ENCODE results near the gene SLC6A9.

SLC6A9 gene

GRCh38 chr1:43968348-43968948 is 62.8 kb downstream of the SLC6A9 start:
- no peak for DNase-seq (ENCODE audit: extremely low read depth, insufficient read length)
- TF ChIP-seq CTCF (IDR thresholded peaks at IDR 0.05; ENCODE audit: insufficient read depth, low read length, poor library complexity, severe bottlenecking), result no peak
- Histone ChIP-seq H3K4me3 (replicated peaks; ENCODE audit: low read depth, low read length) (no peak overlapping the region), H3K27me3 (replicated peaks; ENCODE audit: control insufficient read depth, insufficient read depth, low read length) (no peaks in the 10 kb centered on the region), H3K36me3 (ENCODE audit: control insufficient read depth, insufficient read depth, low read length) (peaks cover 16% of the 10 kb centered on the region)

DNA sequence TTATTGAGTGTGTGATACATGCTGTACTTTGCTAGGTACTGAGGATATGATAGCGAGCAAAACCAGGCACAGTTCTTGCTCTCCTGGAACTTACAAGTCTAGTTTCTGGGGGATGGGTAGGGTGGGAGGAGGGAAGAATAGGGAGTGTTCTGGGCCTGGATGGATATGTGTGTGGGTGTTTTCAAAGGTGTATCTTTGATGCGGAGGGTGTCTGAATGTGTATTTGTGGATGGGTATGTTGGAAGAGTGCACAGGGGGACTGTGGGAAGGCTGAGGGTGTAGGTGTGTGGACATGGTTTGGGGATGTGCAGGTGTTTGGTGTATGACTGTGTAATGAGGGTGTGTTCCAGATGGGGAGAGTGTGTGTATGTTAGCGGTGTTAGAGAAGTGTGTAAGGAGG is 65.9 kb downstream of the SLC6A9 start:
- Histone ChIP-seq H3K36me3 (ENCODE audit: control insufficient read depth, insufficient read depth, low read length) (peaks cover 20% of the 10 kb centered on the region), H3K4me3 (replicated peaks; ENCODE audit: low read depth, low read length) (no peak overlapping the region), H3K27me3 (replicated peaks; ENCODE audit: control insufficient read depth, insufficient read depth, low read length) (no peaks in the 10 kb centered on the region)
- no peak for DNase-seq (ENCODE audit: extremely low read depth, insufficient read length)
- TF ChIP-seq CTCF (IDR thresholded peaks at IDR 0.05; ENCODE audit: insufficient read depth, low read length, poor library complexity, severe bottlenecking), result no peak

- DNase-seq (ENCODE audit: extremely low read depth, insufficient read length), result no peak
Observed at GRCh38 chr1:43963890-43964289, 67.4 kb downstream of the SLC6A9 start.

DNA sequence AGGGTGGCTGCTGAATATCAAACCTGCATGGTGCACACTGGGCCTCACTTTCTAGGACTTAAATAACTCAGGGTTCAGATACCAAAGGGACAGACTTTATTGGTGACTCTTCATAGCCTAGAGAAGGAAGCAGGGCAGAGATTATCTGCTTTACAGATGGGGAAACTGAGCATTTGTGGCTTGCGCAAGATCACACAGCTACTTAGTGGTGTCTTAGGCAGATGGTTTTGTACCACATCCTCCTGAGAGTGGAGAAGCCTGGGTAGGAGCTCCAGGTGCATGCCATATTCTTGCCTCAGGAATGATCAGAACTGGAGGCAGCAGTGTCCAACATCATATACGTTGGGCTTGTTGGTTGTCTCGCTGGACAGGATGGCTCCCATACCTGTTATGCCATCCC is 68.3 kb downstream of the SLC6A9 start:
- Histone ChIP-seq H3K4me3 (replicated peaks; ENCODE audit: low read depth, low read length) (no peak overlapping the region), H3K36me3 (ENCODE audit: control insufficient read depth, insufficient read depth, low read length) (peaks cover 20% of the 10 kb centered on the region), H3K27me3 (replicated peaks; ENCODE audit: control insufficient read depth, insufficient read depth, low read length) (no peaks in the 10 kb centered on the region)
- no peak for DNase-seq (ENCODE audit: extremely low read depth, insufficient read length)
- TF ChIP-seq CTCF (IDR thresholded peaks at IDR 0.05; ENCODE audit: insufficient read depth, low read length, poor library complexity, severe bottlenecking), result no peak

More at GRCh38 chr1:43963890-43964289, 67.4 kb downstream of the SLC6A9 start:
- peaks cover 20% of the 10 kb centered on the region for H3K36me3 ChIP-seq (ENCODE audit: control insufficient read depth, insufficient read depth, low read length)
- H3K27me3 ChIP-seq (replicated peaks; ENCODE audit: control insufficient read depth, insufficient read depth, low read length), result no peaks in the 10 kb centered on the region
- no peak for TF ChIP-seq CTCF (IDR thresholded peaks at IDR 0.05; ENCODE audit: insufficient read depth, low read length, poor library complexity, severe bottlenecking)
- H3K4me3 ChIP-seq (replicated peaks; ENCODE audit: low read depth, low read length), result no peak overlapping the region

DNA sequence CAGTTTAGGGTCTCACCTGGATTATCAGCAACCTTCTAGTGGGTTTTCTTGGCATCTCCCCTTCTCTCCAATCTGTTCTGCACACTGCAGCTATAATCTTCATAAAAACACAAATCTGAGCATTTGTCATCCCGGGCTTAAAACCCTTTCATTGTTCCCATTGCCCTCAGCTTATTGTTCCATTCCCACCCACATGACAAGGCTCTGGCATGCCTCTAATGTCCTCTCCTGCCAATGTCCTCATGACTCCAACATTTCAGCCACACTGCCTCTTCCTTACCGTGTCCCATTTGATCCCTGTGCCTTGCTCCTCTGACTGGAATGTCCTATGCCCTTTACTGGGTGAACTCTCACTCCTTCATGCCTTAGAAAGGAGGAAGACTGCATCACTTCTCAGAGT is 68.9 kb downstream of the SLC6A9 start:
- TF ChIP-seq CTCF (IDR thresholded peaks at IDR 0.05; ENCODE audit: insufficient read depth, low read length, poor library complexity, severe bottlenecking), result no peak
- Histone ChIP-seq H3K27me3 (replicated peaks; ENCODE audit: control insufficient read depth, insufficient read depth, low read length) (no peaks in the 10 kb centered on the region), H3K36me3 (ENCODE audit: control insufficient read depth, insufficient read depth, low read length) (peaks cover 20% of the 10 kb centered on the region), H3K4me3 (replicated peaks; ENCODE audit: low read depth, low read length) (no peak overlapping the region)
- no peak for DNase-seq (ENCODE audit: extremely low read depth, insufficient read length)

GRCh38 chr1:43961692-43962091 is 69.6 kb downstream of the SLC6A9 start:
- TF ChIP-seq CTCF (IDR thresholded peaks at IDR 0.05; ENCODE audit: insufficient read depth, low read length, poor library complexity, severe bottlenecking), result no peak
- Histone ChIP-seq H3K27me3 (replicated peaks; ENCODE audit: control insufficient read depth, insufficient read depth, low read length) (no peaks in the 10 kb centered on the region), H3K36me3 (ENCODE audit: control insufficient read depth, insufficient read depth, low read length) (peaks cover 18% of the 10 kb centered on the region), H3K4me3 (replicated peaks; ENCODE audit: low read depth, low read length) (no peak overlapping the region)
- no peak for DNase-seq (ENCODE audit: extremely low read depth, insufficient read length)
